Prostate gland (tissue), 2 donors: ENCODE results near the gene CLCF1. TPM values are rescaled to one million over a fixed set of nuclear protein-coding genes. Genes with fewer than 3 reads are reported as not detected.

ENCODE experiments used
- DNase-seq: peaks from one replicate; pipeline ENCODE4 v3.0.0-alpha.2; 2019; ENCODE audit warnings: low spot score
- H3K27ac ChIP-seq, 2 donors: fragments of 200-600 bp; sonication (generic); 2 replicates each; pipeline ENCODE4 v1.5.1; 2017 to 2019
- H3K27me3 ChIP-seq: fragments of 200-600 bp; sonication (generic); replicated peaks from 2 replicates; pipeline ENCODE4 v1.5.1; 2019; ENCODE audit not compliant: insufficient read depth
- H3K36me3 ChIP-seq, 2 donors: fragments of 200-600 bp; sonication (generic); 1 replicate in 1 of 2; 2 replicates in 1 of 2; pipeline versions ENCODE4 v1.5.1 to v1.8.1; 2017 to 2019
- H3K4me1 ChIP-seq: fragments of 200-600 bp; sonication (generic); replicated peaks from 2 replicates; pipeline ENCODE4 v1.5.1; 2019
- H3K4me3 ChIP-seq, 2 donors: fragments of 200-600 bp; sonication (generic); 2 replicates each; pipeline ENCODE4 v1.5.1; 2017 to 2019
- H3K9me3 ChIP-seq: fragments of 200-600 bp; sonication (generic); 2 replicates; pipeline ENCODE4 v1.5.1; 2017
- CTCF ChIP-seq, 4 experiments: fragments of 200-600 bp in 2 of 4; fragments of 450-650 bp in 2 of 4; sonication (generic) in 2 of 4; IDR thresholded peaks; 1 replicate in 3 of 4; 2 replicates in 1 of 4; pipeline ENCODE4 v1.5.1; 2016 to 2019; ENCODE audit warnings: antibody characterized with exemption in 4 of 4, mild to moderate bottlenecking in 2 of 4, moderate library complexity in 2 of 4
- POLR2A ChIP-seq: fragments of 450-650 bp; IDR thresholded peaks from one replicate; pipeline ENCODE4 v1.6.1; 2016; ENCODE audit warnings: antibody characterized with exemption, mild to moderate bottlenecking
- POLR2AphosphoS5 ChIP-seq: sonication (generic); formaldehyde crosslinking; IDR thresholded peaks from one replicate; pipeline ENCODE4 v1.6.1; 2017; ENCODE audit warnings: antibody characterized with exemption
- WGBS: methylation state at CpG from one replicate; pipeline ENCODE4 v1.1.5; 2018; 5-methylcytosine and 5-hydroxymethylcytosine counted together
- intact Hi-C: fragments of 100-400 bp; cut with DNase I; formaldehyde crosslinking; loops from one replicate; pipeline ENCODE4 v1.14.2; 2022
- total RNA-seq, 2 donors: library from RNA; depleted of rRNA; stranded (reverse); fragments of >200 nt; gene quantifications; one replicate each; pipeline ENCODE4 v1.1.0, GENCODE V29; 2016

The CLCF1 gene
- total RNA-seq, 2 donors from 2014 or later: 2.5 to 2.6 TPM

GRCh38 chr11:67349036-67349435 is 24.4 kb downstream of the CLCF1 start:
- Histone ChIP-seq H3K4me3 (no peak overlapping the region), H3K36me3 (no peaks in the 10 kb centered on the region), H3K4me1 (peaks cover 23% of the 10 kb centered on the region), H3K9me3 (no peaks in the 10 kb centered on the region), H3K27ac (peak overlapping the region; percentile 6 to 51), H3K27me3 (no peaks in the 10 kb centered on the region)
- DNase-seq: no peak
- intact Hi-C loops: no loop called here
- 66% methylated on average over 5 of the region's 5 CpGs for WGBS
- no peak for TF ChIP-seq POLR2A
- TF ChIP-seq CTCF (IDR thresholded peaks at IDR 0.05): no peak
- no peak for TF ChIP-seq POLR2AphosphoS5

GRCh38 chr11:67347964-67348749 is 25.2 kb downstream of the CLCF1 start:
- TF ChIP-seq POLR2A: no peak
- no peak for TF ChIP-seq CTCF (IDR thresholded peaks at IDR 0.05)
- no peak for TF ChIP-seq POLR2AphosphoS5
- no peaks in the 10 kb centered on the region for H3K27me3 ChIP-seq
- no peaks in the 10 kb centered on the region for H3K9me3 ChIP-seq
- no peaks in the 10 kb centered on the region for H3K36me3 ChIP-seq
- 79% methylated on average over 11 of the region's 11 CpGs for WGBS
- H3K4me3 ChIP-seq: no peak overlapping the region
- H3K4me1 ChIP-seq: peaks cover 23% of the 10 kb centered on the region
- no peak for DNase-seq
- intact Hi-C loops: no loop called here
- peak overlapping the region in 1 of 2 donors; percentile 51 for H3K27ac ChIP-seq

- intact Hi-C loops: no loop called here
- DNase-seq: peak; percentile 76
- H3K9me3 ChIP-seq: no peaks in the 10 kb centered on the region
- no peak overlapping the region for H3K4me3 ChIP-seq
- no peaks in the 10 kb centered on the region for H3K36me3 ChIP-seq
- H3K27ac ChIP-seq: peak overlapping the region; percentile 70 to 84
- H3K4me1 ChIP-seq: peaks cover 11% of the 10 kb centered on the region
- WGBS: 34% methylated on average over 7 of the region's 7 CpGs
- TF ChIP-seq CTCF (IDR thresholded peaks at IDR 0.05) (peak in 3 of 4 experiments; percentile 63 to 91 (median 83)), POLR2A (no peak), POLR2AphosphoS5 (peak; percentile 98)
- no peaks in the 10 kb centered on the region for H3K27me3 ChIP-seq
Measured at GRCh38 chr11:67345920-67346819, 27.2 kb downstream of the CLCF1 start.

GRCh38 chr11:67345247-67345919 is 28.0 kb downstream of the CLCF1 start:
- H3K36me3 ChIP-seq: no peaks in the 10 kb centered on the region
- intact Hi-C loops: no loop called here
- H3K27ac ChIP-seq: peak overlapping the region; percentile 70 to 84
- peak; percentile 7 for TF ChIP-seq POLR2A
- TF ChIP-seq POLR2AphosphoS5: peak; percentile 79
- TF ChIP-seq CTCF (IDR thresholded peaks at IDR 0.05): no peak
- WGBS: 55% methylated on average over 8 of the region's 8 CpGs
- H3K9me3 ChIP-seq: no peaks in the 10 kb centered on the region
- no peaks in the 10 kb centered on the region for H3K27me3 ChIP-seq
- DNase-seq: peak; percentile 43
- no peak overlapping the region for H3K4me3 ChIP-seq
- H3K4me1 ChIP-seq: peaks cover 11% of the 10 kb centered on the region
